ENCODE results near the gene C2orf76.

C2orf76 gene

DNA sequence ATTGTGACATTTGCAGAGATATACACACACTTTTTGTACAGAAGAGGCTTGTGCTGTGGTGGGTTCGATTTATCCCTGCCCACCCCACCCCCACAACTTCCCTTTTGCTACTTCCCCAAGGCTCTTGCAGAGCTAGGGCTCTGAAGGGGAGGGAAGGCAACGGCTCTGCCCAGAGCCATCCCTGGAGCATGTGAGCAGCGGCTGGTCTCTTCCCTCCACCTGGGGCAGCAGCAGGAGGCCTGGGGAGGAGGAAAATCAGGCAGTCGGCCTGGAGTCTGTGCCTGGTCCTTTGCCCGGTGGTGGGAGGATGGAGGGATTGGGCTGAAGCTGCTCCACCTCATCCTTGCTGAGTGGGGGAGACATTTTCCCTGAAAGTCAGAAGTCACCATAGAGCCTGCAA, 103.0 kb downstream of the C2orf76 start:
- TF ChIP-seq, protein P1, sequence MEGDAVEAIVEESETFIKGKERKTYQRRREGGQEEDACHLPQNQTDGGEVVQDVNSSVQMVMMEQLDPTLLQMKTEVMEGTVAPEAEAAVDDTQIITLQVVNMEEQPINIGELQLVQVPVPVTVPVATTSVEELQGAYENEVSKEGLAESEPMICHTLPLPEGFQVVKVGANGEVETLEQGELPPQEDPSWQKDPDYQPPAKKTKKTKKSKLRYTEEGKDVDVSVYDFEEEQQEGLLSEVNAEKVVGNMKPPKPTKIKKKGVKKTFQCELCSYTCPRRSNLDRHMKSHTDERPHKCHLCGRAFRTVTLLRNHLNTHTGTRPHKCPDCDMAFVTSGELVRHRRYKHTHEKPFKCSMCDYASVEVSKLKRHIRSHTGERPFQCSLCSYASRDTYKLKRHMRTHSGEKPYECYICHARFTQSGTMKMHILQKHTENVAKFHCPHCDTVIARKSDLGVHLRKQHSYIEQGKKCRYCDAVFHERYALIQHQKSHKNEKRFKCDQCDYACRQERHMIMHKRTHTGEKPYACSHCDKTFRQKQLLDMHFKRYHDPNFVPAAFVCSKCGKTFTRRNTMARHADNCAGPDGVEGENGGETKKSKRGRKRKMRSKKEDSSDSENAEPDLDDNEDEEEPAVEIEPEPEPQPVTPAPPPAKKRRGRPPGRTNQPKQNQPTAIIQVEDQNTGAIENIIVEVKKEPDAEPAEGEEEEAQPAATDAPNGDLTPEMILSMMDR (IDR thresholded peaks at IDR 0.05; ENCODE audit: low read depth, low read length) = no peak
- no peaks in the 10 kb centered on the region for H3K27me3 ChIP-seq (ENCODE audit: insufficient read depth, low read depth, severe bottlenecking)
- no peak for DNase-seq
- H3K36me3 ChIP-seq = no peaks in the 10 kb centered on the region; the same call in 1 of the 2 replicates
- H3K9me3 ChIP-seq (ENCODE audit: severe bottlenecking) = no peaks in the 10 kb centered on the region
- no peak overlapping the region for H3K27ac ChIP-seq
- H3K4me3 ChIP-seq (ENCODE audit: low read depth, low read length) = no peak overlapping the region

DNA sequence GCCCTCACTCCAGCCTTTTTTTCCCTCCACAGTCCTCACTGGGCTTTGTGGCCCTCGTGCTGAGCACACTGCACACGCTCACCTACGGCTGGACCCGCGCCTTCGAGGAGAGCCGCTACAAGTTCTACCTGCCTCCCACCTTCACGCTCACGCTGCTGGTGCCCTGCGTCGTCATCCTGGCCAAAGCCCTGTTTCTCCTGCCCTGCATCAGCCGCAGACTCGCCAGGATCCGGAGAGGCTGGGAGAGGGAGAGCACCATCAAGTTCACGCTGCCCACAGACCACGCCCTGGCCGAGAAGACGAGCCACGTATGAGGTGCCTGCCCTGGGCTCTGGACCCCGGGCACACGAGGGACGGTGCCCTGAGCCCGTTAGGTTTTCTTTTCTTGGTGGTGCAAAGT, 103.6 kb downstream of the C2orf76 start:
- Histone ChIP-seq H3K36me3 (no peaks in the 10 kb centered on the region; the same call in none of the 2 replicates), H3K4me3 (ENCODE audit: low read depth, low read length) (no peak overlapping the region), H3K9me3 (ENCODE audit: severe bottlenecking) (no peaks in the 10 kb centered on the region), H3K27me3 (ENCODE audit: insufficient read depth, low read depth, severe bottlenecking) (no peaks in the 10 kb centered on the region), H3K27ac (no peak overlapping the region)
- DNase-seq = no peak
- TF ChIP-seq, protein P1 (IDR thresholded peaks at IDR 0.05; ENCODE audit: low read depth, low read length) = no peak

DNA sequence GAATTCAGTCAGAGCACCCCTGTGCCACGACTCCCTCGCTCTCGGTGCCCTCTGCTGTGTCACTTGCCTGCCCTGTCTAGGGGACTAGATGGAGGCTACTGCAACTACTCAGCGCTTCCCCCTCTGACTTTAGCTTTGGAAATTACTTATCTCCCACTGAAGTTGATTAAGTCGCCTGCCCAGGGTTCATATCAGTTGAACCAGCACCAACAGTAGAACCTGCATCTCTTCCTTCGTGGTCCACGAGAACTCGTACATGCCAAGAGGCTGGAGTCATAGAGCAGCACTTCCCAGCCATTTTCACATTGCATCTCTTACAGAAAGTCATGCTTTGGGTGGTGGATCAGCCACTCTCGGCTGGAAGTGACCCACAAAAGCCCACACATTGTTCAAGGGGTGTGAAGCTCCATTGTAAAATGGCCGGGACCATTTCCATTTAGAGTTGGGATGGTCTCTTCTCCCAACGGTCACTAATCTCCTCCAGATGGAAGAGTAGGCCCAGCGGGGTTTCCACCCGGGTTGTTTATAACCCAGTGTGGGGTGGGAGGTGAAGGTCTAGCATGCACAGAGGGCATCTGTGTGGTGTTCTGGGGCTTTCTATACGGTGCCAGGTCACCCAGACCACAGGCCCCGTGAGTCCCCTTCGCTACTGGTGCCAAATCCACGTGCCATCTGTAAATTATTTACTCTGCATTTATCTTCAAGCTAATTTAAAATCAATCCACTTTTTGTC, 105.0 kb downstream of the C2orf76 start:
- no peaks in the 10 kb centered on the region; the same call in none of the 2 replicates for H3K36me3 ChIP-seq
- no peak for DNase-seq

DNA sequence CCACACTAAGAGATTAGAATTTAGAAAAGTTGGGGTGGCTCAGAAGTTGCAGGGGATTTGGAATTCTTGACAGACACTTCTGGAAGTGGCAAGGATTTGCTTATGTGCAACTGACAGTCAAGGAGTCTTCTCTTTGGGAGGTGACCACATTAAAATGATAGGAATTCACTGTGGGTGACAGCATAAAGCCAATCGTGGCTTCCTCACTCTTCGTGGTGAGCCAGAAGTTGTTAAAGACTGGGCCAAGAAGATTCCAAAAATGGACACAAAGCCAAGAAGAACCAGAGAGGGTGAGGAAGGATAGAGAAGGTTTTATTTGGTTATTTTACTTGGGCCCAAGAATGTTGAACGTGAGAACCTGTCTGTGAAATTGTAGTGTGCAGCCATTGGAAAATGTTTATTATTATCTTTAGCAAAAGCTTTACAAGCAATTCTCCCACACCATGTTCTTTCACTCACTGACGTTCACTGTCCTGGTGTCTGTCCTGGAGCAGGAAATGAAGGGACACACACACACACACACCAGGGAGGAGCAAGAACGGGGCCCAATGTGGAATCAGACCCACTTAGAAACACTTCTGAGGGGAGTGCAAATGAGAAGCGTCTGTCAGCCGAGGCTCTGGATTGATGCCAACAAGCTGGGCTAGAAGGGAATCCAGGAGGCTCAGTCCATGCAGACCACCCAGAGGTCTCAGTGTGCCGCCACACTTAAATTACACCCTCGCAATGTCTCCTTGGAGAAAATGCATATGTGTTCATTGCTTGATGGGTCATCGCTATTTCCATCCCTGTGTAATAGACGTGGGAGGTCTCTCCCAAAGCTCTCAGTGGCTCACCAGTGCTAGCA, 105.8 kb downstream of the C2orf76 start:
- TF ChIP-seq, protein P1 (IDR thresholded peaks at IDR 0.05; ENCODE audit: low read depth, low read length) = no peak
- no peak overlapping the region for H3K4me3 ChIP-seq (ENCODE audit: low read depth, low read length)
- H3K36me3 ChIP-seq = no peaks in the 10 kb centered on the region; the same call in none of the 2 replicates
- H3K27ac ChIP-seq = no peak overlapping the region
- no peaks in the 10 kb centered on the region for H3K27me3 ChIP-seq (ENCODE audit: insufficient read depth, low read depth, severe bottlenecking)
- DNase-seq = no peak
- no peaks in the 10 kb centered on the region for H3K9me3 ChIP-seq (ENCODE audit: severe bottlenecking)

More for the DNA sequence above, 105.0 kb downstream of the C2orf76 start:
- Histone ChIP-seq H3K27me3 (ENCODE audit: insufficient read depth, low read depth, severe bottlenecking) (no peaks in the 10 kb centered on the region), H3K4me3 (ENCODE audit: low read depth, low read length) (no peak overlapping the region), H3K9me3 (ENCODE audit: severe bottlenecking) (no peaks in the 10 kb centered on the region), H3K27ac (no peak overlapping the region)
- TF ChIP-seq, protein P1 (IDR thresholded peaks at IDR 0.05; ENCODE audit: low read depth, low read length) = no peak

DNA sequence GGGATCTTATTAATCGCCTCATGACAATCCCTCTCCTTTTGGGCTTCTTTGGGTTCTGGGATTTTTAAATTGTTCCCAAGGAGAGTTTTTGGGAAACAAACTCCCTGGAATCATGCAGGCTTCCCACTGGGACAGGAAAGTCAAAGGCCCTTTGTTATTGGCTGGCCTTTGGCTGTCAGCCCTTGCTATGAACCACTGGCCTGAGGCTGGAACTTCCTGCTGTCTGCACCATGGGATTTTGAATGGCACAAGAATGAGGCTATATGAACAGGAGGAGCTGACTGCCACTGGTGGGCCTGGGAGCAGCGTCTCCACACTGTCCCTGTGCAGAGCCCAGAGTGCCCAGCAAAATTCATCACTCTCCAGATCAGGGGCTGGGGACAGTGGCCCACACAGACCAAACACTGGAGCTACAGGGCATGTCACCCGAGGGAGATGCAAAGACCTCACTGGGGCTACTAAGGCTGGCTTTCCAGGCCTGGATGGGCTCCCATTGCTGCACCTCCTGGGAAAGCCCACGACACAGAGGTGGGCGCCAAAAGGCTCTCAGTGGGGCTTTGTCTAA, 107.3 kb downstream of the C2orf76 start:
- no peak overlapping the region for H3K27ac ChIP-seq
- no peaks in the 10 kb centered on the region for H3K27me3 ChIP-seq (ENCODE audit: insufficient read depth, low read depth, severe bottlenecking)
- no peaks in the 10 kb centered on the region for H3K9me3 ChIP-seq (ENCODE audit: severe bottlenecking)
- TF ChIP-seq, protein P1 (IDR thresholded peaks at IDR 0.05; ENCODE audit: low read depth, low read length) = no peak
- H3K36me3 ChIP-seq = no peaks in the 10 kb centered on the region; the same call in none of the 2 replicates
- no peak for DNase-seq
- no peak overlapping the region for H3K4me3 ChIP-seq (ENCODE audit: low read depth, low read length)
